ENCODE results near the gene CNPY1.
"Not testable (repeated sequence)": the region's sequence is repeated elsewhere in the genome, so short reads cannot be mapped to it uniquely, and the experiment has no call there.

The CNPY1 gene

DNA sequence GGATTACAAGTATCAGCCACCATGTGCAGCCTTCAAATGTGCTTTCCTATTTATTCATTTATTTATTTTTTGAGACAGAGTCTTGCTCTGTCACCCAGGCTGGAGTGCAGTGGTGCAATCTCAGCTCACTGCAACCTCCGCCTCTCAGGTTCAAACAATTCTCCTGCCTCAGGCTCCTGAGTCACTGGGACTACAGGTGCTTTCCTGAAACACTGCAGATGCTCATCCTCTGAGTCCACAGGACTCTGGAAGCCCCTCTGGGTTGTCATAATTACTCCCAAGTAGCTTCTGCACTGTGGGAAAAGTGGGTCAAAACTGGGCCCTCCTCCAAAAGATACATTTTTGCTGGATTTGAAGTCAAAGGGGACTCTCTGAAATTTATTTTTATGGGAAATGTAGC is at the start of gene CNPY1:
TSS of gene CNPY1 (minus strand) at position 111 of the 400 bp plus-strand sequence. CDS start 630 bp downstream, outside the sequence.
- DNase-seq (ENCODE audit: low read depth), result not testable (repeated sequence)

GRCh38 chr7:155594961-155595366 is 48.6 kb upstream of the CNPY1 start:
- no peak for DNase-seq (ENCODE audit: low read depth)

- DNase-seq (ENCODE audit: low read depth), result no peak
These were observed 47.9 kb upstream of the CNPY1 start for GRCh38 chr7:155594163-155594732.

DNA sequence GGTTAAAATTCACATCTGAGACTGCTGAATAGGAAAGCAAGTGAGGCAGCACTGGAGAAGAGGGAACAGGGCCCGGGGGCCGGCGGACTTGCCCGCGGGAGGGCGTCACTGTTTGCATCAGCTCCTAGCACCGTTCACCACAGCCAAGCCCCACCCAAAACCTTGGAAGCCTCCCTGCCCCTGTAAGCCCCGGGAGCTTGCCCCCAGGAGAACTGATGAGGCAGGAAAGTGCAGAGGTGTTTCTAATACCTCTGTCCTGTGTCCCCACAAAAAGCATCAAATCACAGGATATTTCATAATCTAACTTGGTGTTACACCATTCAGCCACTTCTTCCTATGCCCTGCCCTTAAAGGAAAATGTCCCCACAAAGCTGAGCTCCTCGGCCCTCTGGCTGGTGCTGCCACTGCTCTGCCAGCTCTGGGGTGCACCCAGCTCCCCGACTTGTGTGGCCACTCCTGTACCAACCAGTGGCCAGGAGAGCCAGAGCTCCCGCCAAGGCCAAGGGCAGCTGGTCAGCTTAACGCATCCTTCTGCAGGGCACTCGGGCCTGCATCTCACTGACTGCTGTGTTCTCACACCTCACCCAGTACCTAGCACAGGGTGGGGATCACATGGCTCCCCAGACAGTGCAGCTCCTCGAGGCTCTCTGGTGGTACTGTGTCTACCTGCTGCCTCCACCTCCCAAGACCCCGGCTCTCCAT is 47.3 kb upstream of the CNPY1 start:
- DNase-seq (ENCODE audit: low read depth), result no peak

GRCh38 chr7:155591055-155591775 is 44.9 kb upstream of the CNPY1 start:
- DNase-seq (ENCODE audit: low read depth), result no peak

DNA sequence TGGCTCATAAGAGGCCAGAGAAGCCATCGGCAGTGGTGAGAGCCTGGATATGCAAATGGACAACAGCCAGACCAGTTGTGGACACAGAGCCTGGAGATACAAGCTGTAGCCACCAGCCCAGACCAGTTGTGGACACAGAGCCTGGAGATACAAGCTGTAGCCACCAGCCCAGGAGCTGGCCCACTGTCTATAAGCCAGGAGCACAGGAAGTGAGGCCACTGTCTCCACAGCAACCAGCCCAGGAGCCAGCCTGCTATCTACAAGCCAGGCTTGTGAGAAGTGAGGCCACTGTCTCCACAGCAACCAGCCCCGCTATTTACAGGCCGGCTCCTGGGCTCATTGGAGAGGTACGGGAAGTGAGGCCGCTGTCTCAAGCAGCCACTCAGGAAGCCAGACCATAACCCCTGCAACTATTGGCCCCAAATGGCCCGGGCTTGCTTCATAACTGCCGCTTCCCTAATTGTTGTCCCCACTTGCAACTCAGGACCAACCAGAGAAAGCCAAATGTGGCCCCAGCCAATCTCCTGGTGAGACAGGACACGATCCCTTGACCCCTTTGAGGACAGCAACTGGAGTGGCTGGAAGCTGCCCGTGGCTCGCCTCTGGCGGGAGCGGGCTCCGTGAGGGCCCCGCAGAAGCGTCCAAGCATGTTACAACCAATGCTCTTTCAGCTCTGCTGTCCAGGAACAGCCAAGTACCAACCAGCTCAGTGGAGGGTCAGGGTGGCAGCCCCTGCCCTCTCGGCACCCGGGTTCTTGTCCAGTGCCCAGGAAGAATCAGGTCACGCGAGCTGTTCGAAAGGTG is 44.1 kb upstream of the CNPY1 start:
- DNase-seq (ENCODE audit: low read depth), result no peak

GRCh38 chr7:155589001-155589980 is 42.9 kb upstream of the CNPY1 start:
- DNase-seq (ENCODE audit: low read depth), result no peak

GRCh38 chr7:155588468-155588998 is 42.2 kb upstream of the CNPY1 start:
- no peak for DNase-seq (ENCODE audit: low read depth)

DNA sequence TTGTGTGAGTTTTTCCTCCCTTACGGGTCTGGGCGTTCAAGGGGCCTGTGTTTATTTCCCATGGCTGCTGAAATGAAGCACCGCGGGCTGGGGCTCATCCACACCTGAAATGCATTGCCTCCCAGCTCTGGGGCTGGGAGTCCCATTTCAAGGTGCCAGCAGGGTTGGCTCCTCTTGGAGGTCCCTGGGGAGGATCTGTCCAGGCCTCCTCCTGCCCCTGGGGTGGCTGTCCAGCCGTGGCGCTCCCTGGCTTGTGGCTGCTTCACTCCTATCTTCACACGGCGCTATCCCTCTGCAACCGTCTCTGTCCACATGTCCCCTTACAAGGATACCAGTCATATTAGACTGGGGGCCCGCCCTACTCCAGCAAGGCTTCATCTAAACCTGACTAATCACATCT is 41.1 kb upstream of the CNPY1 start:
- no peak for DNase-seq (ENCODE audit: low read depth)

DNA sequence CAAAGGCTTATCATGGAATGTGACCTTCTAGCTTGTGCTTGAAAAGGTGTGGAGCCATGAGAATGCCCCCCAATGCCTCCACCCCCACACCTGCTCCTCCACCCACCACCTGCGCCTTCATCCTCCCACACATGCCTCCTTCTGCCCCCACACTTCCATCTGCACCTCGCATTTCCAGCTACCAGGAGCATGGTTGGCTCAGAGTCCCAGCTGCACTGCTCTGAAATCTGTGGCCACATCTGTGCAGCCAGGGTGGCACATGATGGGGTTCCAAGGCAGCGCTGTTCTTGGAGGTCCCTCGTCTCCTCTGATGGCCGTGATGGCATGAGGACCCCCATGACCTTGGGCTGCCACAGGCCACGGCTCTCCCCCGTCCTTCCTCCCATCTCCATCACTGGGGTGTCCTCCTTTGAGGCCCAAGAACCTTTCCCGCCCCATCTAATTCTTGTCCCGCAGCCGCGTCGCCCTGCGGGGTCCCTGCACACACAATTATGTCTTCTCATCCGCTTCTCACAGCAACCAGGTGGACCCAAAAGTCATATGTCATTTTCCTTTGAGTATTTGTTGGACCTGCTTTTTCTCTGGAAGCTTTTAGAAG is 40.6 kb upstream of the CNPY1 start:
- no peak for DNase-seq (ENCODE audit: low read depth)

DNA sequence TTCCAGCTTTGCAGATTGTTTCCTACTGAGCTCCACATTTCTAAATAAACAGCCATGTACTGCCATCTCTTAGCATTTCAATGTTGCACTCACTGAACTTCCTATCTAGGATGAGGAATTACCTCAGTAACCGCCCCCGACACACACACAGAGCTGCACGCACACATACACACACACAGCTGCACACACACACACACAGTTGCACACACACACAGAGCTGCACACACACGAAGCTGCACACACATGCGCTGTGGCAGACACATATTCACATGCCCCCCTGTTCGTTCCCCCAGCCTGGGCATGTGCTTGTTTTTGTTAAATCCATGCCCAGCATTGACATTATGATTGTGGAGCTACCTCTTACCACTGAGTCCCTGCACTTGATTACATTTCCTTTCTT is 39.6 kb upstream of the CNPY1 start:
- no peak for DNase-seq (ENCODE audit: low read depth)

GRCh38 chr7:155585532-155585895 is 39.2 kb upstream of the CNPY1 start:
- DNase-seq (ENCODE audit: low read depth), result no peak

- DNase-seq (ENCODE audit: low read depth), result no peak
These were observed 38.6 kb upstream of the CNPY1 start for GRCh38 chr7:155584763-155585531.

DNA sequence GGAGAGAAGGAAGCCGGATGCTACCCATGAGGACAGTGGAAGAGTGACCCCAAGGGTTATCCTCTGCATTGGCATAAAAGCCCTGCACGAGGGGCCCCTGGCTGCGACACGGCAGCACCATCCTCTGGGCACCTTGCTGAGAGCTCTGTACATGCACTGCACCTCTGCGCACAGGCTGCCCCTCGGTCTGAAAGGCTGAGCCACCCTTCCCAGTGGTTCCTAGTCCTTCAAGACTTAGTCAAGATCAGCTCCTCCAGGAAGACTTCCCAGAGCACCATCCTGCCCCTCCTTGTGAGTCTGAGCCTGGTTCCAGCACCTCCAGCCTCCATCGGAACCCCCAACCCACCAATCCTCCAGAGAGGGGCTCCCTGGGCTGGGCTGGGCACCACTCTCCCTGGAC is 37.9 kb upstream of the CNPY1 start:
- DNase-seq (ENCODE audit: low read depth), result no peak

DNA sequence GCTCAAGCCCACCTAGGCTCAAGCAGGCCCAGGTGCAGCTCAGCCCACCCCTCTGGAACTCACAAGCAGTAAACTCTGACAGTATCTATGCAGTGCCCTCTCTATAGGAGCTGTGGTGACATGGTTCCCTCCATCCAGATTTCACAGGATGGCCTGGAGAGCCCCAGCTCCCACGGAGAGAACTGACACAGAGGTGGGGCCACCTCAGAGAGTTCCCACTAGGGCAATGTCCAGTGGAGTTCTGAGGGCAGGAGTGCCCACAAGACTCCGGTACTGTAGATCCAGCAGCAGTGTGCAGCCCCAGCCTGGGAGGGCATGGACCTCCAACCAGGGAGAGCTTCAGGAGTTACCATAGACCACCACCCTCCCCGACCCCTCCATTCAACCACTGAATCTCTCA is 37.3 kb upstream of the CNPY1 start:
- no peak for DNase-seq (ENCODE audit: low read depth)

- DNase-seq (ENCODE audit: low read depth), result no peak
These were observed 35.6 kb upstream of the CNPY1 start for GRCh38 chr7:155581954-155582353.

GRCh38 chr7:155581107-155581830 is 34.9 kb upstream of the CNPY1 start:
- no peak for DNase-seq (ENCODE audit: low read depth)

DNA sequence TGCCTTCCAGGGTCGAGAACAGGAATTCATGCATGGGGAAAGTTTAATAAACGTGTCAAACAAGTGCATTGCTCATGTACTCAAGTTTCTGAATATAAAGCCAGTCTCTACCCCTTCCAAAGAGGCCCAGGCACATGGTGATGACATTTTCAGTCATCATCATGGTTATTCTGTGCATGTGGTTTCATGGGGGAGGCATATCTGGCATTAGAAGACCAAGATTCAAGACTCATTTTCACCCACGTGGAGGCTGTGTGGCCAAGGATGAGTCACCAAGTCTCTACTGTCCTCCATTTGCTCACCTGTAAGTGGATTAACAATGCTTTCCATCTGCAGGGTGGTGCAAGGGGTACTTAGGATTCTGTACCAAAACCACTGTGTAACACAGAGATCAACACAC is 34.0 kb upstream of the CNPY1 start:
- DNase-seq (ENCODE audit: low read depth), result peak; percentile 6

DNA sequence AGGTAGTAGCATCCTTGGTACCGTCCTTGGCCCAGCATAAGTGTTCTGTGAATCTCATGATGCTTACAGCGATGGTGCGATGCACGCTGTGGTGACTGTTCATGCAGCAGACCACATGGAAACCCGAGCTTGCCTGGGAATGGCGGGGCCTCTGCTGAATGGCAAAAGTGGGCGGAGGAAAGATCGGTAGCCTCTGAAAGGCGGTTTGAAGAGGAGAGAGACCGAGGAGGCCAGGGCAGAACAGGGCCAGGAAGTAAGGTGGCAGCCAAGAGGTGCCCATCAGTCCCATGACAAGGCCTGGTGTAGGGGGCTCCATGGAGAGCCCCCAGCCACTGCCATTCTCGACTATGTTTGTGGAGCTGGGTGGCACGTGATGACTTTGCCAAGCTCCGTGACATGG is 33.2 kb upstream of the CNPY1 start:
- DNase-seq (ENCODE audit: low read depth), result no peak

Data from stimulated activated CD4-positive, alpha-beta T cell treated with anti-CD3 and anti-CD28 coated beads, Interleukin-2, amount 100 ng/mL, for 4 hours (primary cell).